PC-3 (cell line): ENCODE measurements around the gene KAZN.
"Not testable (repeated sequence)": the region's sequence is repeated elsewhere in the genome, so short reads cannot be mapped to it uniquely, and the experiment has no call there.

Experiments used
- CTCF ChIP-seq: fragments of 300-600 bp; sonication (generic); conservative IDR thresholded peaks from 2 replicates; pipeline ENCODE4 v1.5.1; 2017; ENCODE audit warnings: antibody characterized with exemption, low read depth, mild to moderate bottlenecking, low read length
- EZH2 ChIP-seq: fragments of 300-600 bp; sonication (generic); IDR thresholded peaks from one replicate; pipeline ENCODE4 v1.6.1; 2017; ENCODE audit warnings: antibody characterized with exemption, mild to moderate bottlenecking, low read length; ENCODE audit not compliant: unreplicated experiment

DNA sequence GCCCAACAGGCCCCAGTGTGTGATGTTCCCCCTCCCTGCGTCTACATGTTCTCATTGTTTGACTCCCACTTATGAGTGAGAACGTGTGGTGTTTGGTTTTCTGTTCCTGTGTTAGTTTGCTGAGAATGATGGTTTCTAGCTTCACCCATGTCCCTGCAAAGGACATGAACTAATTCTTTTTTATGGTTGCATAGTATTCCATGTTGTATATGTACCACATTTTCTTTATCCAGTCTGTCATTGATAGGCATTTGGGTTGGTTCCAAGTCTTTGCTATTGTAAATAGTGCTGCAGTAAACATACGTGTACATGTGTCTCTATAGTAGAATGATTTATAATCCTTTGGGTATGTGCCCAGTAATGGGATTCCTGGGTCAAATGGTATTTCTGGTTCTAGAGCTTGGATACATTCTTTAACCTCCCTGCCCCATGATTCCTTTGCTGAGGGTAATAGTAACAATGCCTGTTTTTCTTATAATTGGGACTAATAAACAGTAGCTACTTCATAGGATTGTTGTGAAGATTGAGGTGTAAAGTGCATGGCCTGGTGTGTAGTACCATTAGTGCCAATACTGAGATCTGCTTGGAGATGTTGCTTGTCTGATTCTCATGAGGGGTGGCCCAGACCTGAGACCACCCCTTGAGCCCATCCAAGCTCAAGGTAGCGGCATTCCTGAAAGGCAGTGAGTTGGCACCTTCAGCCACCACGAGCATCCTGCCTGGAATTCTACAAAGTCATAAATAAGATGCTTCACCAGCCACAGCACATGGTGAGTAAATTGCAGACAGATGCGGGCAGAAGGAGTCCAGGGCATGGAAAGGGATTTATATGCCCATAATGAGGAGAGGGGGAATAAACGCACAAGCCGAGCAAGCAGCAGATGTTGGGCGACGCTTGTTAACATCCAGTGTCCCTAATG is 365.6 kb downstream of the KAZN start:
- TF ChIP-seq CTCF, EZH2: not testable (repeated sequence)
